GM12878 (cell line): ENCODE data around the gene ARHGAP9. TPM values are rescaled to one million over a fixed set of nuclear protein-coding genes. Genes with fewer than 3 reads are reported as not detected.

ENCODE experiments used
- ATF2 ChIP-seq: IDR thresholded peaks from 2 replicates; pipeline ENCODE4 v1.6.1; 2012; ENCODE audit warnings: low read length, inconsistent platforms
- ATF7 ChIP-seq: fragments of 450-650 bp; IDR thresholded peaks from 2 replicates; pipeline ENCODE4 v1.6.1; 2016; ENCODE audit warnings: low read depth, mild to moderate bottlenecking
- CHD4 ChIP-seq: fragments of 200-600 bp; sonication (generic); IDR thresholded peaks from 2 replicates; pipeline ENCODE4 v1.6.1; 2016; ENCODE audit warnings: mild to moderate bottlenecking
- MTA3 ChIP-seq: IDR thresholded peaks from 2 replicates; pipeline ENCODE4 v1.6.1; 2012; ENCODE audit warnings: low read length, inconsistent platforms, borderline replicate concordance
- PML ChIP-seq: IDR thresholded peaks from 2 replicates; pipeline ENCODE4 v1.6.1; 2012; ENCODE audit warnings: low read length, inconsistent platforms
- RELA ChIP-seq: fragments of 450-650 bp; IDR thresholded peaks from 2 replicates; pipeline ENCODE4 v1.8.0; 2014; ENCODE audit warnings: borderline replicate concordance; ENCODE audit not compliant: partially characterized antibody
- REST ChIP-seq: IDR thresholded peaks from 2 replicates; pipeline ENCODE4 v1.6.1; 2012; ENCODE audit warnings: mild to moderate bottlenecking, low read depth, low read length
- SKIL ChIP-seq: fragments of 450-650 bp; IDR thresholded peaks from 2 replicates; pipeline ENCODE4 v1.6.1; 2017; ENCODE audit warnings: mild to moderate bottlenecking, low read depth, inconsistent platforms; ENCODE audit not compliant: poor library complexity, severe bottlenecking
- TCF7 ChIP-seq: IDR thresholded peaks from 2 replicates; pipeline ENCODE4 v1.6.1; 2014; ENCODE audit warnings: antibody characterized with exemption, borderline replicate concordance
- ZNF274 ChIP-seq: IDR thresholded peaks from one replicate; pipeline ENCODE4 v1.8.0; 2011; ENCODE audit not compliant: insufficient read length, insufficient read depth
- polyA plus RNA-seq, 11 experiments: library from polyadenylated mRNA; depleted of rRNA in 4 of 11; unstranded in 6 of 11; stranded (reverse) in 5 of 11; fragments of >200 nt; fragmentation: Nextera tagmentation in 4 of 11; fragmentation: Illumina TruSeq in 1 of 11; extraction: Ambion mirVana in 4 of 11; extraction: Trizol in 1 of 11; gene quantifications; 1 replicate in 1 of 11; 2 replicates in 10 of 11; pipeline versions ENCODE4 v1.2.1 to v1.2.3, GENCODE V29; 2011 to 2016; ENCODE audit warnings: inconsistent platforms in 2 of 11, missing spikeins in 2 of 11, low read depth in 1 of 11
- total RNA-seq, 4 experiments: library from RNA; depleted of rRNA in 3 of 4; stranded (reverse); fragments of >200 nt in 3 of 4; fragmentation: Illumina TruSeq in 1 of 4; extraction: Trizol in 1 of 4; gene quantifications; 2 replicates each; pipeline versions ENCODE4 v1.2.1 to v1.2.3, GENCODE V29; 2013 to 2021
- TF ChIP-seq, protein P1 (sequence below): IDR thresholded peaks from 2 replicates; pipeline ENCODE4 v1.6.1; 2012; ENCODE audit warnings: low read depth, low read length, improper control_type of control experiment
- TF ChIP-seq, protein P2 (sequence below): fragments of 450-650 bp; IDR thresholded peaks from 2 replicates; pipeline ENCODE4 v1.6.1; 2016; ENCODE audit warnings: mild to moderate bottlenecking, moderate library complexity, borderline replicate concordance
- TF ChIP-seq, protein P3 (sequence below): IDR thresholded peaks from 2 replicates; pipeline ENCODE4 v1.6.1; 2011; ENCODE audit warnings: borderline replicate concordance, low read depth, mild to moderate bottlenecking, moderate library complexity, low read length; ENCODE audit not compliant: insufficient read depth, poor library complexity, severe bottlenecking

The ARHGAP9 gene
- total and polyA plus RNA-seq, 10 of the 15 experiments (the other 5 are each of a cell fraction or from before 2014, with no cell fraction given) = 19.5 to 102 (median 76.8) TPM

DNA sequence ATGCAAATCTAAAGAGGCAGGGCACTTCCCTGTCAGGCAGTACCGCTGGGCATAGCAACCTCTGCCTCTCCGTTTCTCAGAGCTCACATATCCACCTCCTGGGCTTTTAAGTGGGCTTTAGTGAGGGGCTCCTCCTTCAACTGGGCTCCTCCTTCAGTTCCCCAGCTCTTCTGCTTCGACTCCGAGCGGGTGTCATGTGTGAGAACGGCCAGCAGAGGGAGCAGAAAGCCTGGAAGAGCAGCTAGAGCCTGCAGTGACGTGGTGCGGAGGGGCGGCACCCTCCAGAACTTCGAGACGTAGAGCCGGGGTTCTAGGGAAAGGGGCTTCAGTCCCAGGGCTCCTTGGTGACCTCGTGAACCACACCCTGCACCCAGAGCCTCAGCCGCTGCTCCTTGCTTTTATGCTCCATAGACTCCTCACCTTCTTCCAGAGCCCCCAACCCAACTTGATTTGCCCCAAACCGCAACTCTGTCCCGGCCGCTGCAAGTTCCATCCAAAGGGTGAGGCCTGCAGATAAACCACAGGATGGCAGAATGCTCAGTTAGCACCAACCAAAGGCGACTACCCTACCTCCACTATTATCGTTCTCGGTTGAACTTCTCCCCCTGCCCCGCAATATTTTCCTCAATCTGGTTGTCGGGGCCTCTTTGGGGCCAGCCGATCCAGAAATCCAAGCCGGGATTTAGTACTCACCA lies 20.5 kb downstream of the ARHGAP9 start (continued):
- TF ChIP-seq REST (no peak), RELA (peak; percentile 49), PML (no peak), CHD4 (no peak), TCF7 (no peak), MTA3 (no peak), ATF2 (no peak), SKIL (peak; percentile 34), ATF7 (peak; percentile 67; the same call in 1 of the 2 replicates), ZNF274 (no peak)
- TF ChIP-seq, protein P1, sequence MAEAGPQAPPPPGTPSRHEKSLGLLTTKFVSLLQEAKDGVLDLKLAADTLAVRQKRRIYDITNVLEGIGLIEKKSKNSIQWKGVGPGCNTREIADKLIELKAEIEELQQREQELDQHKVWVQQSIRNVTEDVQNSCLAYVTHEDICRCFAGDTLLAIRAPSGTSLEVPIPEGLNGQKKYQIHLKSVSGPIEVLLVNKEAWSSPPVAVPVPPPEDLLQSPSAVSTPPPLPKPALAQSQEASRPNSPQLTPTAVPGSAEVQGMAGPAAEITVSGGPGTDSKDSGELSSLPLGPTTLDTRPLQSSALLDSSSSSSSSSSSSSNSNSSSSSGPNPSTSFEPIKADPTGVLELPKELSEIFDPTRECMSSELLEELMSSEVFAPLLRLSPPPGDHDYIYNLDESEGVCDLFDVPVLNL = no peak
- TF ChIP-seq, protein P2, sequence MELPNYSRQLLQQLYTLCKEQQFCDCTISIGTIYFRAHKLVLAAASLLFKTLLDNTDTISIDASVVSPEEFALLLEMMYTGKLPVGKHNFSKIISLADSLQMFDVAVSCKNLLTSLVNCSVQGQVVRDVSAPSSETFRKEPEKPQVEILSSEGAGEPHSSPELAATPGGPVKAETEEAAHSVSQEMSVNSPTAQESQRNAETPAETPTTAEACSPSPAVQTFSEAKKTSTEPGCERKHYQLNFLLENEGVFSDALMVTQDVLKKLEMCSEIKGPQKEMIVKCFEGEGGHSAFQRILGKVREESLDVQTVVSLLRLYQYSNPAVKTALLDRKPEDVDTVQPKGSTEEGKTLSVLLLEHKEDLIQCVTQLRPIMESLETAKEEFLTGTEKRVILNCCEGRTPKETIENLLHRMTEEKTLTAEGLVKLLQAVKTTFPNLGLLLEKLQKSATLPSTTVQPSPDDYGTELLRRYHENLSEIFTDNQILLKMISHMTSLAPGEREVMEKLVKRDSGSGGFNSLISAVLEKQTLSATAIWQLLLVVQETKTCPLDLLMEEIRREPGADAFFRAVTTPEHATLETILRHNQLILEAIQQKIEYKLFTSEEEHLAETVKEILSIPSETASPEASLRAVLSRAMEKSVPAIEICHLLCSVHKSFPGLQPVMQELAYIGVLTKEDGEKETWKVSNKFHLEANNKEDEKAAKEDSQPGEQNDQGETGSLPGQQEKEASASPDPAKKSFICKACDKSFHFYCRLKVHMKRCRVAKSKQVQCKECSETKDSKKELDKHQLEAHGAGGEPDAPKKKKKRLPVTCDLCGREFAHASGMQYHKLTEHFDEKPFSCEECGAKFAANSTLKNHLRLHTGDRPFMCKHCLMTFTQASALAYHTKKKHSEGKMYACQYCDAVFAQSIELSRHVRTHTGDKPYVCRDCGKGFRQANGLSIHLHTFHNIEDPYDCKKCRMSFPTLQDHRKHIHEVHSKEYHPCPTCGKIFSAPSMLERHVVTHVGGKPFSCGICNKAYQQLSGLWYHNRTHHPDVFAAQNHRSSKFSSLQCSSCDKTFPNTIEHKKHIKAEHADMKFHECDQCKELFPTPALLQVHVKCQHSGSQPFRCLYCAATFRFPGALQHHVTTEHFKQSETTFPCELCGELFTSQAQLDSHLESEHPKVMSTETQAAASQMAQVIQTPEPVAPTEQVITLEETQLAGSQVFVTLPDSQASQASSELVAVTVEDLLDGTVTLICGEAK = peak; percentile 39; the same call in 1 of the 2 replicates
- TF ChIP-seq, protein P3, sequence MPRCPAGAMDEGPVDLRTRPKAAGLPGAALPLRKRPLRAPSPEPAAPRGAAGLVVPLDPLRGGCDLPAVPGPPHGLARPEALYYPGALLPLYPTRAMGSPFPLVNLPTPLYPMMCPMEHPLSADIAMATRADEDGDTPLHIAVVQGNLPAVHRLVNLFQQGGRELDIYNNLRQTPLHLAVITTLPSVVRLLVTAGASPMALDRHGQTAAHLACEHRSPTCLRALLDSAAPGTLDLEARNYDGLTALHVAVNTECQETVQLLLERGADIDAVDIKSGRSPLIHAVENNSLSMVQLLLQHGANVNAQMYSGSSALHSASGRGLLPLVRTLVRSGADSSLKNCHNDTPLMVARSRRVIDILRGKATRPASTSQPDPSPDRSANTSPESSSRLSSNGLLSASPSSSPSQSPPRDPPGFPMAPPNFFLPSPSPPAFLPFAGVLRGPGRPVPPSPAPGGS = no peak
